ENCODE results near the gene MVD. TPM values are rescaled to one million over a fixed set of nuclear protein-coding genes. Genes with fewer than 3 reads are reported as not detected.

The MVD gene
- total RNA-seq, 1 donor from 2014 or later, result 22.9 TPM

- no peak for DNase-seq (ENCODE audit: low spot score)
Measured at GRCh38 chr16:88655733-88656281, 7.1 kb downstream of the MVD start.

GRCh38 chr16:88655053-88655732 lies 7.7 kb downstream of the MVD start:
- no peak for DNase-seq (ENCODE audit: low spot score)

- no peak for DNase-seq (ENCODE audit: low spot score)
Measured at GRCh38 chr16:88654363-88655052, 8.4 kb downstream of the MVD start.

- no peak for DNase-seq (ENCODE audit: low spot score)
Measured at GRCh38 chr16:88653596-88654362, 9.1 kb downstream of the MVD start.

GRCh38 chr16:88653101-88653500 lies 9.8 kb downstream of the MVD start:
- no peak for DNase-seq (ENCODE audit: low spot score)

GRCh38 chr16:88652762-88653063 lies 10.2 kb downstream of the MVD start:
- DNase-seq (ENCODE audit: low spot score), result no peak

GRCh38 chr16:88651989-88652761 lies 10.7 kb downstream of the MVD start:
- no peak for DNase-seq (ENCODE audit: low spot score)

- no peak for DNase-seq (ENCODE audit: low spot score)
Measured at GRCh38 chr16:88651276-88651988, 11.5 kb downstream of the MVD start.

GRCh38 chr16:88650749-88651275 lies 12.1 kb downstream of the MVD start, which contains the start of gene CYBA:
CYBA (minus strand) TSS chr16:88651053; CDS start chr16:88651013, 40 bp downstream.
- no peak for DNase-seq (ENCODE audit: low spot score)

GRCh38 chr16:88649924-88650748 lies 12.8 kb downstream of the MVD start:
- no peak for DNase-seq (ENCODE audit: low spot score)

GRCh38 chr16:88649195-88649923 lies 13.5 kb downstream of the MVD start:
- DNase-seq (ENCODE audit: low spot score), result no peak

GRCh38 chr16:88647178-88648070 lies 15.5 kb downstream of the MVD start:
- no peak for DNase-seq (ENCODE audit: low spot score)

GRCh38 chr16:88646345-88647034 lies 16.4 kb downstream of the MVD start:
- no peak for DNase-seq (ENCODE audit: low spot score)

- no peak for DNase-seq (ENCODE audit: low spot score)
Measured at GRCh38 chr16:88645941-88646340, 16.9 kb downstream of the MVD start.

- DNase-seq (ENCODE audit: low spot score), result no peak
Measured at GRCh38 chr16:88645455-88645854, 17.4 kb downstream of the MVD start.

GRCh38 chr16:88643644-88643932 lies 19.3 kb downstream of the MVD start:
- DNase-seq (ENCODE audit: low spot score), result no peak
